ENCODE results near the gene NUCKS1. TPM values are rescaled to one million over a fixed set of nuclear protein-coding genes. Genes with fewer than 3 reads are reported as not detected.

Gene NUCKS1
- total RNA-seq, 1 donor from 2014 or later: 700 TPM

- Mint-ChIP-seq H3K27ac (peak overlapping the region; percentile 53), H3K4me1 (peaks cover 41% of the 10 kb centered on the region), H3K9me3 (peaks cover 2% of the 10 kb centered on the region), H3K27me3 (ENCODE audit: insufficient read depth, low read depth) (peaks cover 8% of the 10 kb centered on the region), H3K4me3 (peak overlapping the region; percentile 93), H3K36me3 (peaks cover 27% of the 10 kb centered on the region)
- H2AFZ ChIP-seq (replicated peaks): no peak overlapping the region
- peaks cover 62% of the 10 kb centered on the region for H3K79me2 ChIP-seq (ENCODE audit: low read depth)
- peaks cover 5% of the 10 kb centered on the region for H3K36me3 ChIP-seq
- peaks cover 55% of the 10 kb centered on the region for H4K20me1 ChIP-seq (ENCODE audit: low read depth)
- DNase-seq (ENCODE audit: low spot score): peak; percentile 64
- H3K4me3 ChIP-seq: peak overlapping the region; percentile 86
- H3K4me2 ChIP-seq: peak overlapping the region; percentile 96
- H3F3A ChIP-seq (ENCODE audit: low read depth): peaks cover 56% of the 10 kb centered on the region
- peak overlapping the region; percentile 67 for H3K9ac ChIP-seq
- peaks cover 40% of the 10 kb centered on the region for H3K4me1 ChIP-seq
- peak overlapping the region; percentile 9 for H3K27ac ChIP-seq
- TF ChIP-seq EZH2 (IDR thresholded peaks at IDR 0.05) (no peak), EZH2phosphoT487 (IDR thresholded peaks at IDR 0.05) (no peak), CTCF (IDR thresholded peaks at IDR 0.05) (no peak)
- no peaks in the 10 kb centered on the region for H3K9me3 ChIP-seq (ENCODE audit: low read depth)
- H3K27me3 ChIP-seq: no peaks in the 10 kb centered on the region
Measured at GRCh38 chr1:205748403-205749233, 1.4 kb downstream of the NUCKS1 start.

- Mint-ChIP-seq H3K27me3 (ENCODE audit: insufficient read depth, low read depth) (peaks cover 8% of the 10 kb centered on the region), H3K9me3 (peaks cover 2% of the 10 kb centered on the region), H3K4me1 (peaks cover 41% of the 10 kb centered on the region), H3K27ac (no peak overlapping the region), H3K4me3 (peak overlapping the region; percentile 93), H3K36me3 (peaks cover 35% of the 10 kb centered on the region)
- Histone ChIP-seq H3F3A (ENCODE audit: low read depth) (peaks cover 68% of the 10 kb centered on the region), H3K27ac (peak overlapping the region; percentile 35), H3K79me2 (ENCODE audit: low read depth) (peaks cover 79% of the 10 kb centered on the region), H3K4me1 (peaks cover 45% of the 10 kb centered on the region), H3K4me3 (peak overlapping the region; percentile 86), H3K9ac (peak overlapping the region; percentile 18), H3K36me3 (peaks cover 7% of the 10 kb centered on the region), H2AFZ (replicated peaks) (no peak overlapping the region), H4K20me1 (ENCODE audit: low read depth) (peaks cover 72% of the 10 kb centered on the region), H3K27me3 (no peaks in the 10 kb centered on the region), H3K9me3 (ENCODE audit: low read depth) (no peaks in the 10 kb centered on the region), H3K4me2 (peak overlapping the region; percentile 96)
- no peak for DNase-seq (ENCODE audit: low spot score)
- TF ChIP-seq EZH2 (IDR thresholded peaks at IDR 0.05) (no peak), CTCF (IDR thresholded peaks at IDR 0.05) (no peak), EZH2phosphoT487 (IDR thresholded peaks at IDR 0.05) (no peak)
Measured at GRCh38 chr1:205746757-205747412, 3.1 kb downstream of the NUCKS1 start.

GRCh38 chr1:205744403-205744802 is 5.6 kb downstream of the NUCKS1 start:
- peaks cover 45% of the 10 kb centered on the region for H3K4me1 ChIP-seq
- TF ChIP-seq EZH2phosphoT487 (IDR thresholded peaks at IDR 0.05) (no peak), EZH2 (IDR thresholded peaks at IDR 0.05) (no peak), CTCF (IDR thresholded peaks at IDR 0.05) (no peak)
- H2AFZ ChIP-seq (replicated peaks): no peak overlapping the region
- H3K27ac ChIP-seq: peak overlapping the region; percentile 32
- peaks cover 3% of the 10 kb centered on the region for H3K27me3 Mint-ChIP-seq (ENCODE audit: insufficient read depth, low read depth)
- no peak overlapping the region for H3K4me3 Mint-ChIP-seq
- peaks cover 7% of the 10 kb centered on the region for H3K36me3 ChIP-seq
- peaks cover 73% of the 10 kb centered on the region for H3F3A ChIP-seq (ENCODE audit: low read depth)
- H3K27ac Mint-ChIP-seq: no peak overlapping the region
- peaks cover 2% of the 10 kb centered on the region for H3K9me3 Mint-ChIP-seq
- peak overlapping the region; percentile 40 for H3K4me2 ChIP-seq
- H3K9ac ChIP-seq: no peak overlapping the region
- H3K4me1 Mint-ChIP-seq: peaks cover 30% of the 10 kb centered on the region
- H4K20me1 ChIP-seq (ENCODE audit: low read depth): peaks cover 95% of the 10 kb centered on the region
- no peaks in the 10 kb centered on the region for H3K9me3 ChIP-seq (ENCODE audit: low read depth)
- no peaks in the 10 kb centered on the region for H3K27me3 ChIP-seq
- peaks cover 41% of the 10 kb centered on the region for H3K36me3 Mint-ChIP-seq
- DNase-seq (ENCODE audit: low spot score): no peak
- H3K79me2 ChIP-seq (ENCODE audit: low read depth): peaks cover 100% of the 10 kb centered on the region
- H3K4me3 ChIP-seq: peak overlapping the region; percentile 13
